T-helper 2 cell treated with Interferon-gamma antibody and Interleukin-4, amounts not matched to agents 5 μg/mL and 100 μg/mL, for 36 hours (primary cell): Measurements from ENCODE around the gene PTGFRN.

Experiments
- DNase-seq: peaks from one replicate; pipeline ENCODE4 v3.0.0; 2021; ENCODE audit warnings: low spot score
- H3K27ac Mint-ChIP-seq: one replicate; pipeline ENCODE4 v1.8.0; 2021; ENCODE audit warnings: mild to moderate bottlenecking, mixed read lengths
- H3K27me3 Mint-ChIP-seq: one replicate; pipeline ENCODE4 v1.8.0; 2021; ENCODE audit warnings: low read depth, mixed read lengths
- H3K36me3 Mint-ChIP-seq: one replicate; pipeline ENCODE4 v1.8.0; 2021; ENCODE audit warnings: low read depth, mixed read lengths
- H3K4me1 Mint-ChIP-seq: one replicate; pipeline ENCODE4 v1.8.0; 2021; ENCODE audit warnings: low read depth, mixed read lengths
- H3K4me3 Mint-ChIP-seq: one replicate; pipeline ENCODE4 v1.8.0; 2022; ENCODE audit warnings: mild to moderate bottlenecking, moderate library complexity, mixed read lengths
- H3K9me3 Mint-ChIP-seq: one replicate; pipeline ENCODE4 v1.8.0; 2021; ENCODE audit warnings: mixed read lengths

The PTGFRN gene

GRCh38 chr1:116916002-116916401 lies 6.3 kb downstream of the PTGFRN start:
- Mint-ChIP-seq H3K36me3 (no peaks in the 10 kb centered on the region), H3K4me3 (no peak overlapping the region), H3K9me3 (no peaks in the 10 kb centered on the region), H3K27me3 (no peaks in the 10 kb centered on the region), H3K4me1 (peaks cover 9% of the 10 kb centered on the region), H3K27ac (no peak overlapping the region)
- DNase-seq: no peak

- Mint-ChIP-seq H3K4me3 (no peak overlapping the region), H3K36me3 (no peaks in the 10 kb centered on the region), H3K4me1 (peaks cover 9% of the 10 kb centered on the region), H3K27me3 (no peaks in the 10 kb centered on the region), H3K9me3 (no peaks in the 10 kb centered on the region), H3K27ac (no peak overlapping the region)
- DNase-seq: no peak
Observed at GRCh38 chr1:116916533-116917445, 7.1 kb downstream of the PTGFRN start.

GRCh38 chr1:116918714-116919357 lies 9.1 kb downstream of the PTGFRN start:
- Mint-ChIP-seq H3K4me3 (no peak overlapping the region), H3K27ac (no peak overlapping the region), H3K4me1 (peaks cover 9% of the 10 kb centered on the region), H3K9me3 (no peaks in the 10 kb centered on the region), H3K27me3 (no peaks in the 10 kb centered on the region), H3K36me3 (no peaks in the 10 kb centered on the region)
- DNase-seq: no peak

DNA sequence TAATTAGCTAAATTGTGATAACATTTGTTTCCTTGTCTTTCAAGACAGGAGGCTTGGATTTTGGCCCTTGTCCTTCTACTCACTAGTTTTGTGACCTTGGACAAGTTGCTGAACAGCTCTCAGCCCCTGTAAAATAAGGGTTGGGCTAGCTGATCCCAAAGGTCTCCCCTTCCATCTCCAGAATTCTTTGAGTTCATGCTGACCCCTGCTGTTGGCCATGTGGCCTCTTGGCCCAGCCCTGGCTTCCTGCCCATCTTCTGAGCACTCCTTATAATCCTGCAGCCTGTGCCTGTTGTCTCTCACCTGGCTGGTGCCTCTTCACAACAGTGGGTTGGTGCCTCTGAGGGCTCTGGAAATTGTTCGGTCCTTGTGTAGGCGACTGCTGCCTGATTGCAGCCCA lies 10.1 kb downstream of the PTGFRN start:
- H3K27ac Mint-ChIP-seq: no peak overlapping the region

GRCh38 chr1:116920211-116920610 lies 10.5 kb downstream of the PTGFRN start:
- peaks cover 3% of the 10 kb centered on the region for H3K4me1 Mint-ChIP-seq
- no peak overlapping the region for H3K4me3 Mint-ChIP-seq
- no peak for DNase-seq
- no peaks in the 10 kb centered on the region for H3K36me3 Mint-ChIP-seq
- H3K27ac Mint-ChIP-seq: no peak overlapping the region
- H3K27me3 Mint-ChIP-seq: no peaks in the 10 kb centered on the region
- H3K9me3 Mint-ChIP-seq: no peaks in the 10 kb centered on the region

More for the DNA sequence above, 10.1 kb downstream of the PTGFRN start:
- H3K4me1 Mint-ChIP-seq: peaks cover 7% of the 10 kb centered on the region
- H3K27me3 Mint-ChIP-seq: no peaks in the 10 kb centered on the region
- no peak overlapping the region for H3K4me3 Mint-ChIP-seq
- no peaks in the 10 kb centered on the region for H3K36me3 Mint-ChIP-seq
- no peaks in the 10 kb centered on the region for H3K9me3 Mint-ChIP-seq
- DNase-seq: no peak

DNA sequence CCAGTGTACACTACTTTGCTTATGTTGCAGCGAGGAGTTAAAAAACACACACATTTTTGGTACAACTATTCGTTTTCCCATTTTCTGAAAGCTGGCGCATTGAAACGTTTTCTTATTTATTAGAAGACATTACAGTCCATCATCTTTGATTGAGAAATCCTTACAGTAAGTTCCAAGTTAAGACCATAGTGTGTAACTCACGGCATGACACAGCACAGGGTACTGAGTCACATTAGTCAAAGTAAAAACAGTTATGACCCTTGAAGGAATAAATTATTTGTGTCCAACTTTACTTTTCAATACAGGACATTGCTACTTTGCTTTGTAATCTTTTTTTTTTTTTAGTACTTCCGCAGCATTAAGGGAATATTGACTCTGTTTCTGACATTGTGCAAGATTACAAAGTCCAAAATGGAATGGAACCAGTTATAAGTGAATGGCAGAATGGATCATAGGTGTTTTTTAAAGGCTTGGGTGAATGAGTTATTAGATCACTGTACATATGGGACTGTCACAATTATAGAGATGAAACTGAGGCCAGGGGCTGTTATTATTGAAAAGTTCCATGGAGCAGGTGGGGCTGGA lies 11.7 kb downstream of the PTGFRN start:
- peaks cover 3% of the 10 kb centered on the region for H3K4me1 Mint-ChIP-seq
- H3K27ac Mint-ChIP-seq: no peak overlapping the region
- DNase-seq: no peak
- H3K27me3 Mint-ChIP-seq: no peaks in the 10 kb centered on the region
- H3K4me3 Mint-ChIP-seq: no peak overlapping the region
- no peaks in the 10 kb centered on the region for H3K9me3 Mint-ChIP-seq
- H3K36me3 Mint-ChIP-seq: no peaks in the 10 kb centered on the region

- H3K27ac Mint-ChIP-seq: no peak overlapping the region
- H3K36me3 Mint-ChIP-seq: no peaks in the 10 kb centered on the region
- H3K9me3 Mint-ChIP-seq: no peaks in the 10 kb centered on the region
- H3K4me3 Mint-ChIP-seq: no peak overlapping the region
- DNase-seq: no peak
- H3K4me1 Mint-ChIP-seq: peaks cover 3% of the 10 kb centered on the region
- H3K27me3 Mint-ChIP-seq: no peaks in the 10 kb centered on the region
Observed at GRCh38 chr1:116921937-116922336, 12.2 kb downstream of the PTGFRN start.

DNA sequence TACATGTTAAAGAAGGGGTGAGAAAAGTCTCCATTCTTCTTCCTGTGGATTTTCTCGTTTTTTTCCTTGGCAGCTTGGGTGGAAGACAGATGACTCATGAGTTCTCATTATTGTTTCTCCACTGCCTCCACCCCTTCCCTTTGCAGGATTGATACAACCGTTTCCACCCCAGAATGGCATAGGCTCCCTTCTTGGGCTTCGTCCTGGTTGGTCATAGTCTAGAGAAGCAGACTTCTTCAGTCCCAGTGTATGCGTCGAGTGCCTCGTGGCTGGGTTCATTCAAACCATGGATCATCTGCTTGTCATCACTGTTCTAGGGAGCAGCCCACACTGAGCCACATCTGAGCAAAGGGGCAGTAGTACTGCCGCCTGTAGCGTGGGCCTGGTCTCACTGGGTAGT lies 13.7 kb downstream of the PTGFRN start:
- no peaks in the 10 kb centered on the region for H3K9me3 Mint-ChIP-seq
- H3K27ac Mint-ChIP-seq: no peak overlapping the region
- no peak overlapping the region for H3K4me3 Mint-ChIP-seq
- no peaks in the 10 kb centered on the region for H3K27me3 Mint-ChIP-seq
- no peak for DNase-seq
- no peaks in the 10 kb centered on the region for H3K36me3 Mint-ChIP-seq
- H3K4me1 Mint-ChIP-seq: peaks cover 3% of the 10 kb centered on the region

GRCh38 chr1:116927049-116927798 lies 17.5 kb downstream of the PTGFRN start:
- Mint-ChIP-seq H3K27ac (no peak overlapping the region), H3K4me1 (peaks cover 7% of the 10 kb centered on the region), H3K9me3 (no peaks in the 10 kb centered on the region), H3K4me3 (no peak overlapping the region), H3K27me3 (no peaks in the 10 kb centered on the region), H3K36me3 (no peaks in the 10 kb centered on the region)
- no peak for DNase-seq

- Mint-ChIP-seq H3K27me3 (no peaks in the 10 kb centered on the region), H3K9me3 (no peaks in the 10 kb centered on the region), H3K36me3 (no peaks in the 10 kb centered on the region), H3K4me3 (no peak overlapping the region), H3K4me1 (peaks cover 28% of the 10 kb centered on the region), H3K27ac (no peak overlapping the region)
- no peak for DNase-seq
Observed at GRCh38 chr1:116929961-116930592, 20.4 kb downstream of the PTGFRN start.

DNA sequence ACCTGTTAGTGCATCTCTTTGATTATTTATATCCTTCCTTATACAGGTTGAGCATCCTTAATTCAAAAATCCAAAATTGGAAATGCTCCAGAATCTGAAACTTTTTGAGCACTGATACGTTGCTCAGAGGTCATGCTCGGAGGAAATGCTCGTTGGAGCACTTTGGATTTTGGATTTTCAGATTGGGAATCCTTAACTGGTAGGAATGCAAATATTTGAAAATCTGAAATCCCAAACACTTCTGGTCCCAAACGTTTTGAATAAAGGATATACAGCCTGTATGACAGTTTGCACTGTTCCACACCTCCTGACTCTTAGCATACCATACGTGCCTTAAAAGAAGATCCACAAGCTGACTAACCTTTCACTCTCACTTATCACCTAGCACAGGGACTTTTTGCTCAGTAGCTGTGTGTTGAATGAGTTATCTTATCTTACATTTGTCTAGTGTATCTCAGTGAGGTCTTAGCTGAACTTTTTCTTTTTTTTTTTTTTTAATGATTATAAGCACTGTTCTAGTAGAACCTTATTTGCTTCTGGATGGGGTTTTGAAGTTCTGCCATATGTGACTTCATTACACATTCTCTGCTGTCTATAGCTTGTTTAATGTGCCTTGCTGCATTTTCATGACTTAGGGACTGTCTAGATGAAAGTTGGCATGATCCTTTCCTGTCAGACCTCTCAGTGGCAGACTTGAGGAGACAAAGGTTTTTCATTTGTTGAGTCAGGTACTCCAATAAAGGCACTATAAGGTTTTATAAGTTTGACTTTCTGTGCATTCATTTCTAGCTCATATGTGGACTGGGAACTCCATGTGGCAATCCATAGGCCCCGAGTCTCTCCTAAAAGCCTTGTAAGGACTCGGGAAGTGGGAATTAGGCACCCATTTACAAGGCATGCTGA lies 21.6 kb downstream of the PTGFRN start:
- no peaks in the 10 kb centered on the region for H3K9me3 Mint-ChIP-seq
- H3K27ac Mint-ChIP-seq: no peak overlapping the region
- H3K27me3 Mint-ChIP-seq: no peaks in the 10 kb centered on the region
- no peak for DNase-seq
- H3K36me3 Mint-ChIP-seq: no peaks in the 10 kb centered on the region
- H3K4me3 Mint-ChIP-seq: no peak overlapping the region
- H3K4me1 Mint-ChIP-seq: peaks cover 29% of the 10 kb centered on the region

DNA sequence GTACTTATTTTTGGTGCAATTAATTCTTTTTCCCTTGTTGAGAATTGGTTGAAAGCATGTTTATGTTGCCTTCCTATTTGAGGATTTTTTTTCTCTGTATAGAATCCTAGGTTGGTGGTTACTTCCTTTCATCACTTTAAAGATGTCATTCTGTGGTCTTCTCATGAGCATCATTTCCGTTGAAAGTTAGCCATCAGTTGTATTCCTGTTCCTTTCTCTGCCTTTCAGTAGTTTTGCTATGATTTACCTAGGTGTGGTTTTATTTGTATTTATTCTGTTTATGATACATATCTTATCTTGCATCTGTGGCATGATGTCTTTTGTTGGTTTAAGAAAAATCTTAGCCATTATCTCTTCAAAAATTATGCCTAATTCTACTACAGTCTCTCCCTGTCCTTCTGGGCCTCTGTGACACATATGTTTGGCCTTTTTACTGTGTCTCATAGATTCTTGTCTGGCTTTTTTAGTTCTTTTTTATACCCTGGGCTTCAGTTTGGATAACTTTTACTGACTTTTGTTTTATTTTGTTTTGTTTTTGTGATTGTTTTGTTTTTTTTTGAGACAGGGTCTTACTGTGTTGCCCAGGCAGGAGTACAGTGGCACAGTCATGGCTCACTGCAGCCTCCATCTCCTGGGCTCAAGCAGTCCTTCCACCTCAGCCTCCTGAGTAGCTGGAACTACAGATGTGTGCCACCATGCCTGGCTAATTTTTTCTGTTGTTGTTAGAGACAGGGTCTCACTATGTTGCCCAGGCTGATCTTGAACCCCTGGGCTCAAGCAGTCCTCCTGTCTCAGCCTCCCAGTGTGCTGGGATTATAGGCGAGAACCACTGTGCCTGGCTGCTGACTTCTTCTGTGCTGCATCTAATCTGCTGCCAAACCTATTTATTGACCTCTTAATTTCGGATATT lies 24.1 kb downstream of the PTGFRN start:
- no peaks in the 10 kb centered on the region for H3K36me3 Mint-ChIP-seq

More for the DNA sequence above, 24.1 kb downstream of the PTGFRN start:
- Mint-ChIP-seq H3K27me3 (no peaks in the 10 kb centered on the region), H3K27ac (peak overlapping the region; percentile 49), H3K4me3 (peak overlapping the region; percentile 33), H3K4me1 (peaks cover 29% of the 10 kb centered on the region), H3K9me3 (no peaks in the 10 kb centered on the region)
- no peak for DNase-seq
